Measurements from ENCODE around the gene PTGIR.
A peak's percentile ranks its signal among the peaks of the same experiment; 100 is the strongest.

PTGIR gene

GRCh38 chr19:46608178-46608577, 16.7 kb downstream of the PTGIR start:
- no peaks in the 10 kb centered on the region for H3K27me3 Mint-ChIP-seq
- H3K27ac Mint-ChIP-seq (ENCODE audit: low read depth) = no peak overlapping the region
- no peaks in the 10 kb centered on the region for H3K9me3 Mint-ChIP-seq
- ATAC-seq (replicated peaks; ENCODE audit: extremely low read depth, poor library complexity, severe bottlenecking) = no peak
- H3K4me3 Mint-ChIP-seq = no peak overlapping the region
- H3K4me1 Mint-ChIP-seq = peaks cover 54% of the 10 kb centered on the region
- H3K36me3 Mint-ChIP-seq (ENCODE audit: insufficient read depth) = peaks cover 33% of the 10 kb centered on the region
- no peak for DNase-seq (ENCODE audit: low spot score in 2 of 2)

GRCh38 chr19:46607448-46607841, 17.4 kb downstream of the PTGIR start:
- Mint-ChIP-seq H3K36me3 (ENCODE audit: insufficient read depth) (peaks cover 33% of the 10 kb centered on the region), H3K4me1 (peaks cover 56% of the 10 kb centered on the region), H3K27me3 (no peaks in the 10 kb centered on the region), H3K9me3 (no peaks in the 10 kb centered on the region), H3K4me3 (no peak overlapping the region), H3K27ac (ENCODE audit: low read depth) (no peak overlapping the region)
- no peak for ATAC-seq (replicated peaks; ENCODE audit: extremely low read depth, poor library complexity, severe bottlenecking)
- no peak for DNase-seq (ENCODE audit: low spot score in 2 of 2)

GRCh38 chr19:46606681-46607447, 18.0 kb downstream of the PTGIR start:
- H3K4me1 Mint-ChIP-seq = peaks cover 56% of the 10 kb centered on the region
- no peak overlapping the region for H3K4me3 Mint-ChIP-seq

GRCh38 chr19:46606019-46606418, 18.9 kb downstream of the PTGIR start:
- H3K4me3 Mint-ChIP-seq = no peak overlapping the region
- DNase-seq (ENCODE audit: low spot score in 2 of 2) (no peak), ATAC-seq (replicated peaks; ENCODE audit: extremely low read depth, poor library complexity, severe bottlenecking) (no peak)
- peak overlapping the region; percentile 54 for H3K27ac Mint-ChIP-seq (ENCODE audit: low read depth)
- peaks cover 33% of the 10 kb centered on the region for H3K36me3 Mint-ChIP-seq (ENCODE audit: insufficient read depth)
- no peaks in the 10 kb centered on the region for H3K27me3 Mint-ChIP-seq
- no peaks in the 10 kb centered on the region for H3K9me3 Mint-ChIP-seq
- peaks cover 54% of the 10 kb centered on the region for H3K4me1 Mint-ChIP-seq

More at GRCh38 chr19:46606681-46607447, 18.0 kb downstream of the PTGIR start:
- peaks cover 39% of the 10 kb centered on the region for H3K36me3 Mint-ChIP-seq (ENCODE audit: insufficient read depth)
- no peak for ATAC-seq (replicated peaks; ENCODE audit: extremely low read depth, poor library complexity, severe bottlenecking)
- no peaks in the 10 kb centered on the region for H3K27me3 Mint-ChIP-seq
- peak overlapping the region; percentile 54 for H3K27ac Mint-ChIP-seq (ENCODE audit: low read depth)
- no peaks in the 10 kb centered on the region for H3K9me3 Mint-ChIP-seq
- no peak for DNase-seq (ENCODE audit: low spot score in 2 of 2)

- no peak for ATAC-seq (replicated peaks; ENCODE audit: extremely low read depth, poor library complexity, severe bottlenecking)
- Mint-ChIP-seq H3K27ac (ENCODE audit: low read depth) (no peak overlapping the region), H3K36me3 (ENCODE audit: insufficient read depth) (peaks cover 35% of the 10 kb centered on the region), H3K9me3 (no peaks in the 10 kb centered on the region), H3K27me3 (no peaks in the 10 kb centered on the region), H3K4me3 (no peak overlapping the region), H3K4me1 (peaks cover 47% of the 10 kb centered on the region)
- DNase-seq (ENCODE audit: low spot score in 2 of 2) = no peak
Observed at GRCh38 chr19:46605356-46605821, 19.5 kb downstream of the PTGIR start.

- no peak overlapping the region for H3K27ac Mint-ChIP-seq (ENCODE audit: low read depth)
- no peaks in the 10 kb centered on the region for H3K9me3 Mint-ChIP-seq
- DNase-seq (ENCODE audit: low spot score in 2 of 2) (no peak), ATAC-seq (replicated peaks; ENCODE audit: extremely low read depth, poor library complexity, severe bottlenecking) (no peak)
- no peaks in the 10 kb centered on the region for H3K27me3 Mint-ChIP-seq
- no peak overlapping the region for H3K4me3 Mint-ChIP-seq
- peaks cover 35% of the 10 kb centered on the region for H3K36me3 Mint-ChIP-seq (ENCODE audit: insufficient read depth)
- peaks cover 42% of the 10 kb centered on the region for H3K4me1 Mint-ChIP-seq
Observed at GRCh38 chr19:46604781-46605355, 20.0 kb downstream of the PTGIR start.

GRCh38 chr19:46603752-46604231, 21.1 kb downstream of the PTGIR start:
- Mint-ChIP-seq H3K4me1 (peaks cover 34% of the 10 kb centered on the region), H3K27ac (ENCODE audit: low read depth) (peak overlapping the region; percentile 96), H3K4me3 (peak overlapping the region; percentile 88), H3K9me3 (no peaks in the 10 kb centered on the region), H3K27me3 (no peaks in the 10 kb centered on the region), H3K36me3 (ENCODE audit: insufficient read depth) (peaks cover 26% of the 10 kb centered on the region)
- DNase-seq (ENCODE audit: low spot score in 2 of 2) (no peak), ATAC-seq (replicated peaks; ENCODE audit: extremely low read depth, poor library complexity, severe bottlenecking) (no peak)

- Mint-ChIP-seq H3K27me3 (no peaks in the 10 kb centered on the region), H3K36me3 (ENCODE audit: insufficient read depth) (peaks cover 25% of the 10 kb centered on the region), H3K9me3 (peaks cover 5% of the 10 kb centered on the region), H3K4me1 (peaks cover 33% of the 10 kb centered on the region), H3K4me3 (peak overlapping the region; percentile 88), H3K27ac (ENCODE audit: low read depth) (peak overlapping the region; percentile 96)
- ATAC-seq (replicated peaks; ENCODE audit: extremely low read depth, poor library complexity, severe bottlenecking) (no peak), DNase-seq (ENCODE audit: low spot score in 2 of 2) (no peak)
Observed at GRCh38 chr19:46603195-46603637, 21.7 kb downstream of the PTGIR start.

GRCh38 chr19:46602392-46603194, 22.3 kb downstream of the PTGIR start:
- Mint-ChIP-seq H3K4me3 (peak overlapping the region; percentile 88), H3K27ac (ENCODE audit: low read depth) (peak overlapping the region; percentile 96), H3K4me1 (peaks cover 27% of the 10 kb centered on the region), H3K36me3 (ENCODE audit: insufficient read depth) (peaks cover 22% of the 10 kb centered on the region), H3K9me3 (peaks cover 8% of the 10 kb centered on the region), H3K27me3 (no peaks in the 10 kb centered on the region)
- DNase-seq (ENCODE audit: low spot score in 2 of 2) (no peak), ATAC-seq (replicated peaks; ENCODE audit: extremely low read depth, poor library complexity, severe bottlenecking) (no peak)

GRCh38 chr19:46601318-46602224, 23.3 kb downstream of the PTGIR start, which contains the start of gene CALM3:
TSS of gene CALM3 (plus strand) at chr19:46601330. CDS start at chr19:46601435, 105 bp downstream.
- peak within 1 kb of the TSS; percentile 88 for H3K4me3 Mint-ChIP-seq
- no peak for ATAC-seq (replicated peaks; ENCODE audit: extremely low read depth, poor library complexity, severe bottlenecking)
- peak within 1 kb of the TSS; percentile 96 for H3K27ac Mint-ChIP-seq (ENCODE audit: low read depth)
- H3K27me3 Mint-ChIP-seq = no peaks in the 10 kb centered on the region
- peaks cover 25% of the 10 kb centered on the region for H3K4me1 Mint-ChIP-seq
- H3K36me3 Mint-ChIP-seq (ENCODE audit: insufficient read depth) = peaks cover 18% of the 10 kb centered on the region
- DNase-seq (ENCODE audit: low spot score in 2 of 2) = no peak
- H3K9me3 Mint-ChIP-seq = peaks cover 8% of the 10 kb centered on the region

- DNase-seq (ENCODE audit: low spot score in 2 of 2) (peak; percentile 98 to 99), ATAC-seq (replicated peaks; ENCODE audit: extremely low read depth, poor library complexity, severe bottlenecking) (peak; percentile 87)
- H3K27ac Mint-ChIP-seq (ENCODE audit: low read depth) = peak overlapping the region; percentile 96
- no peaks in the 10 kb centered on the region for H3K27me3 Mint-ChIP-seq
- H3K36me3 Mint-ChIP-seq (ENCODE audit: insufficient read depth) = peaks cover 17% of the 10 kb centered on the region
- H3K9me3 Mint-ChIP-seq = peaks cover 8% of the 10 kb centered on the region
- peak overlapping the region; percentile 88 for H3K4me3 Mint-ChIP-seq
- H3K4me1 Mint-ChIP-seq = peaks cover 25% of the 10 kb centered on the region
Observed at GRCh38 chr19:46600384-46601317, 24.2 kb downstream of the PTGIR start.

Data from central memory CD8-positive, alpha-beta T cell (primary cell).